ENCODE measurements around the gene RND3. TPM values are rescaled to one million over a fixed set of nuclear protein-coding genes. Genes with fewer than 3 reads are reported as not detected.

RND3 gene
- total RNA-seq, result not detected in 2 replicates

GRCh38 chr2:150487537-150488429 lies at the start of gene RND3:
Gene RND3 (minus strand): TSS chr2:150487667. CDS start chr2:150487417, 250 bp downstream.
- intact Hi-C loops (cut with micrococcal nuclease), result loop anchor here (1.0 to 2.0 kb wide), 2 partner anchors 751 to 890 kb away; no protein-coding TSS in a partner anchor

GRCh38 chr2:150535176-150535575 lies 47.7 kb upstream of the RND3 start:
- Mint-ChIP-seq H3K4me1 (ENCODE audit: low read depth) (no peaks in the 10 kb centered on the region), H3K9me3 (peaks cover 12% of the 10 kb centered on the region), H3K27me3 (ENCODE audit: insufficient read depth) (no peaks in the 10 kb centered on the region), H3K36me3 (ENCODE audit: low read depth) (no peaks in the 10 kb centered on the region), H3K27ac (no peak overlapping the region), H3K4me3 (no peak overlapping the region)
- intact Hi-C loops (cut with micrococcal nuclease), result no loop called here
- no peak for DNase-seq (ENCODE audit: low spot score)

More at GRCh38 chr2:150487537-150488429, at the start of gene RND3:
- Mint-ChIP-seq H3K4me1 (ENCODE audit: low read depth) (peaks cover 13% of the 10 kb centered on the region), H3K27me3 (ENCODE audit: insufficient read depth) (peaks cover 59% of the 10 kb centered on the region), H3K9me3 (no peaks in the 10 kb centered on the region), H3K36me3 (ENCODE audit: low read depth) (no peaks in the 10 kb centered on the region), H3K4me3 (peak within 1 kb of the TSS; percentile 66), H3K27ac (no peak within 1 kb of the TSS)
- DNase-seq (ENCODE audit: low spot score), result peak; percentile 34

GRCh38 chr2:150532879-150533278 lies 45.4 kb upstream of the RND3 start:
- no peak overlapping the region for H3K4me3 Mint-ChIP-seq
- H3K27me3 Mint-ChIP-seq (ENCODE audit: insufficient read depth), result no peaks in the 10 kb centered on the region
- no peak overlapping the region for H3K27ac Mint-ChIP-seq
- peaks cover 8% of the 10 kb centered on the region for H3K9me3 Mint-ChIP-seq
- intact Hi-C loops (cut with micrococcal nuclease), result no loop called here
- no peak for DNase-seq (ENCODE audit: low spot score)
- H3K4me1 Mint-ChIP-seq (ENCODE audit: low read depth), result no peaks in the 10 kb centered on the region
- H3K36me3 Mint-ChIP-seq (ENCODE audit: low read depth), result no peaks in the 10 kb centered on the region

GRCh38 chr2:150532020-150532419 lies 44.6 kb upstream of the RND3 start:
- Mint-ChIP-seq H3K27me3 (ENCODE audit: insufficient read depth) (no peaks in the 10 kb centered on the region), H3K4me3 (no peak overlapping the region), H3K36me3 (ENCODE audit: low read depth) (no peaks in the 10 kb centered on the region), H3K9me3 (peaks cover 8% of the 10 kb centered on the region), H3K27ac (no peak overlapping the region), H3K4me1 (ENCODE audit: low read depth) (no peaks in the 10 kb centered on the region)
- no peak for DNase-seq (ENCODE audit: low spot score)
- intact Hi-C loops (cut with micrococcal nuclease), result no loop called here

GRCh38 chr2:150531591-150531990 lies 44.1 kb upstream of the RND3 start:
- Mint-ChIP-seq H3K36me3 (ENCODE audit: low read depth) (no peaks in the 10 kb centered on the region), H3K4me3 (no peak overlapping the region), H3K4me1 (ENCODE audit: low read depth) (no peaks in the 10 kb centered on the region), H3K27me3 (ENCODE audit: insufficient read depth) (no peaks in the 10 kb centered on the region), H3K27ac (no peak overlapping the region), H3K9me3 (peaks cover 8% of the 10 kb centered on the region)
- intact Hi-C loops (cut with micrococcal nuclease), result no loop called here
- no peak for DNase-seq (ENCODE audit: low spot score)

- intact Hi-C loops (cut with micrococcal nuclease), result no loop called here
- no peaks in the 10 kb centered on the region for H3K9me3 Mint-ChIP-seq
- no peak overlapping the region for H3K4me3 Mint-ChIP-seq
- DNase-seq (ENCODE audit: low spot score), result no peak
- no peaks in the 10 kb centered on the region for H3K27me3 Mint-ChIP-seq (ENCODE audit: insufficient read depth)
- H3K4me1 Mint-ChIP-seq (ENCODE audit: low read depth), result no peaks in the 10 kb centered on the region
- no peaks in the 10 kb centered on the region for H3K36me3 Mint-ChIP-seq (ENCODE audit: low read depth)
- H3K27ac Mint-ChIP-seq, result no peak overlapping the region
These were observed 42.7 kb upstream of the RND3 start for GRCh38 chr2:150530168-150530567.

- Mint-ChIP-seq H3K36me3 (ENCODE audit: low read depth) (no peaks in the 10 kb centered on the region), H3K4me3 (no peak overlapping the region), H3K27ac (no peak overlapping the region), H3K4me1 (ENCODE audit: low read depth) (no peaks in the 10 kb centered on the region), H3K9me3 (no peaks in the 10 kb centered on the region), H3K27me3 (ENCODE audit: insufficient read depth) (no peaks in the 10 kb centered on the region)
- no peak for DNase-seq (ENCODE audit: low spot score)
- intact Hi-C loops (cut with micrococcal nuclease), result no loop called here
These were observed 41.7 kb upstream of the RND3 start for GRCh38 chr2:150528861-150529801.

GRCh38 chr2:150526827-150527226 lies 39.4 kb upstream of the RND3 start:
- no peak overlapping the region for H3K27ac Mint-ChIP-seq
- H3K27me3 Mint-ChIP-seq (ENCODE audit: insufficient read depth), result no peaks in the 10 kb centered on the region
- intact Hi-C loops (cut with micrococcal nuclease), result no loop called here
- no peaks in the 10 kb centered on the region for H3K9me3 Mint-ChIP-seq
- no peaks in the 10 kb centered on the region for H3K4me1 Mint-ChIP-seq (ENCODE audit: low read depth)
- DNase-seq (ENCODE audit: low spot score), result no peak
- H3K36me3 Mint-ChIP-seq (ENCODE audit: low read depth), result no peaks in the 10 kb centered on the region
- H3K4me3 Mint-ChIP-seq, result no peak overlapping the region

- intact Hi-C loops (cut with micrococcal nuclease), result no loop called here
- Mint-ChIP-seq H3K27me3 (ENCODE audit: insufficient read depth) (peaks cover 3% of the 10 kb centered on the region), H3K4me3 (no peak overlapping the region), H3K36me3 (ENCODE audit: low read depth) (no peaks in the 10 kb centered on the region), H3K4me1 (ENCODE audit: low read depth) (no peaks in the 10 kb centered on the region), H3K27ac (no peak overlapping the region), H3K9me3 (no peaks in the 10 kb centered on the region)
- no peak for DNase-seq (ENCODE audit: low spot score)
These were observed 38.5 kb upstream of the RND3 start for GRCh38 chr2:150526006-150526405.

GRCh38 chr2:150522269-150522668 lies 34.8 kb upstream of the RND3 start:
- H3K4me1 Mint-ChIP-seq (ENCODE audit: low read depth), result no peaks in the 10 kb centered on the region
- H3K27ac Mint-ChIP-seq, result no peak overlapping the region
- peaks cover 3% of the 10 kb centered on the region for H3K27me3 Mint-ChIP-seq (ENCODE audit: insufficient read depth)
- H3K9me3 Mint-ChIP-seq, result no peaks in the 10 kb centered on the region
- H3K36me3 Mint-ChIP-seq (ENCODE audit: low read depth), result no peaks in the 10 kb centered on the region
- DNase-seq (ENCODE audit: low spot score), result no peak
- intact Hi-C loops (cut with micrococcal nuclease), result no loop called here
- H3K4me3 Mint-ChIP-seq, result no peak overlapping the region

GRCh38 chr2:150520887-150521664 lies 33.6 kb upstream of the RND3 start:
- H3K27me3 Mint-ChIP-seq (ENCODE audit: insufficient read depth), result peaks cover 3% of the 10 kb centered on the region
- no peak overlapping the region for H3K27ac Mint-ChIP-seq
- intact Hi-C loops (cut with micrococcal nuclease), result no loop called here
- H3K36me3 Mint-ChIP-seq (ENCODE audit: low read depth), result no peaks in the 10 kb centered on the region
- H3K4me1 Mint-ChIP-seq (ENCODE audit: low read depth), result no peaks in the 10 kb centered on the region
- no peak overlapping the region for H3K4me3 Mint-ChIP-seq
- DNase-seq (ENCODE audit: low spot score), result no peak
- H3K9me3 Mint-ChIP-seq, result no peaks in the 10 kb centered on the region

GRCh38 chr2:150520033-150520432 lies 32.6 kb upstream of the RND3 start:
- no peaks in the 10 kb centered on the region for H3K4me1 Mint-ChIP-seq (ENCODE audit: low read depth)
- no peaks in the 10 kb centered on the region for H3K9me3 Mint-ChIP-seq
- H3K27ac Mint-ChIP-seq, result no peak overlapping the region
- peaks cover 3% of the 10 kb centered on the region for H3K27me3 Mint-ChIP-seq (ENCODE audit: insufficient read depth)
- intact Hi-C loops (cut with micrococcal nuclease), result no loop called here
- DNase-seq (ENCODE audit: low spot score), result no peak
- no peaks in the 10 kb centered on the region for H3K36me3 Mint-ChIP-seq (ENCODE audit: low read depth)
- H3K4me3 Mint-ChIP-seq, result no peak overlapping the region
